Choroid plexus epithelial cell (primary cell): ENCODE data around the gene SMARCC2.
"Not testable (repeated sequence)": the region's sequence is repeated elsewhere in the genome, so short reads cannot be mapped to it uniquely, and the experiment has no call there.

ENCODE experiments used
- DNase-seq: peaks from one replicate; pipeline ENCODE4 v3.0.0-alpha.2; 2010; ENCODE audit warnings: low read depth
- H3K4me3 ChIP-seq: 2 replicates; pipeline ENCODE4 v1.5.1; 2011; ENCODE audit warnings: low read depth, mild to moderate bottlenecking, control low read depth, low read length, moderate library complexity
- CTCF ChIP-seq: conservative IDR thresholded peaks from 2 replicates; pipeline ENCODE4 v1.5.1; 2011; ENCODE audit warnings: low read depth, mild to moderate bottlenecking, control low read depth, inconsistent platforms, low read length, moderate library complexity

Gene SMARCC2

GRCh38 chr12:56159482-56160192, 29.6 kb downstream of the SMARCC2 start:
- DNase-seq, result no peak
- TF ChIP-seq CTCF, result no peak
- peak overlapping the region; percentile 98 for H3K4me3 ChIP-seq

DNA sequence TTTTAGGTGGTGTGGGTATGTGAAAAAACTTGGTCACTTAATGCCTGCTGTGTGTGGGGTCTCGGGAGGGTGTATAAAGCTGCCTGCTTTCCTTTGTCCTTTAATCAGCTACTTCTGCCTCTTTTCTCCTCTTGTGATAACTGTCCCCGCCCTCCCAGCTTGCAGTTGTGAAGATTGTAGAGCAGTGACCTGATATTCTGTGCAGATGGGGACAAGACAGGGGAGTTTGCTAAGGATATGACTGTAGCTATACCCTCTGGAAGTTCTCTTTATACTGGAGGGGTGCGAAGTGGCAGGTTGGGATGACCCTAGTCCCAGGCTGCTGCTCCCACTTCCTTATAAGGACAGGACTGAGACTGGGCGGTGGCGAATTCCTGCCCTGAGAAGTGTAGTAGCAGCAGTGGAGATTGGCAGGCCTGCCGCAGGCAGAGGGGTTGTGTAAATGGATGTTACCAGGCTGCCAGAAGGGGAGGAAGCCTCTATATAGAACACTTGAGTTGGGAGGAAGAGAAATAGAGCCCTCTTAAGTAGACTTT, 30.3 kb downstream of the SMARCC2 start:
- peak overlapping the region; percentile 98 for H3K4me3 ChIP-seq
- TF ChIP-seq CTCF, result no peak
- DNase-seq, result peak; percentile 78

DNA sequence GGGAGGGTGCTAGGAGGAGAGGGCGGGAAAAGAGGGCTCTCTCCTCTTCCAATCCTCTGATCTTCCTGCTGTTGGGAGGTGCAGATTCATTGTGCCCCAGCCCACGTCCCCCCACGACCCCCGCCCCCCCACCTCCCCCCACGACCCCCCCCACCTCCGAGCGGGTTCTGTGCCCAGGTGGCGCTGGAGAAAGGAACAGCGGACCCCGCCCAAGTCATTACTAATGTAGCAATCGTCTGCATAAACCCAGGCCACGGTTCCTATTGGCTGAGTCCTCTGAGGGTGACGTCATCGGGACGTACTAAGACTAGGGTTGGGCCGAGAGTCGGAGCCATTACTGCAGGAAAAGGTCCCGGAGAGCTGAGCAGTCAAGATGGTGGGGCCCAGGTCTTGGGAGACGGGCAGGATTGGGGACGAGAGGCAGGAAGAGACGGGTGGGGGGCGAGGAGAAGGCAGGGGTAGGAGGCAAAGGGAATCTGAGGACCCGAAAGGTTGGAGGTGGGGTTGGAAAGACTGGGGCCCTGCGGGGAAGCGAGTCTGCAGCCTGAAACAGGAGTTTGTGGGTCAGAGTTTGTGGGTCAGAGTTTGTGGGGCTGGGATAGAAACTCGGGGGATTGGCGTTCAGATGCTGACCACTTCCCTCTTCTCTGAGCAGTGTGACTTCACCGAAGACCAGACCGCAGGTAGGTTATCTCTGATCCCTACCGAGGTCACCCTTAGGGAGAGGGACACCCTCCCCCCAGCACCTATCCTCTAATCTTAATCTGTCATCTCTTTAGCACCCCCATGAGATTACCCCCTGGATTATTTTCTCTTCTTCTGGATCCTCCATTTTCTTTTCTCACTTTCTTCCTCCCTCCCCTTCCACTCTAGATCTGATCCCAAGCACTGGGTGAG, 31.0 kb downstream of the SMARCC2 start, which contains the start of gene MYL6:
MYL6 (plus strand) TSS at position 331 of the 897 bp plus-strand sequence; CDS start at position 374, 43 bp downstream.
- no peak for TF ChIP-seq CTCF
- peak within 1 kb of the TSS; percentile 98 for H3K4me3 ChIP-seq

GRCh38 chr12:56157201-56158028, 31.9 kb downstream of the SMARCC2 start:
- TF ChIP-seq CTCF, result peak; percentile 79
- peak overlapping the region; percentile 98 for H3K4me3 ChIP-seq
- peak; percentile 91 for DNase-seq

More for the DNA sequence above, 31.0 kb downstream of the SMARCC2 start, which contains the start of gene MYL6:
- DNase-seq, result peak; percentile 99

- DNase-seq, result not testable (repeated sequence)
- H3K4me3 ChIP-seq, result peak overlapping the region; percentile 98
Measured at GRCh38 chr12:56156464-56157200, 32.7 kb downstream of the SMARCC2 start.

GRCh38 chr12:56155256-56155845, 33.9 kb downstream of the SMARCC2 start:
- H3K4me3 ChIP-seq, result no peak overlapping the region
- no peak for DNase-seq
- no peak for TF ChIP-seq CTCF
